ENCODE results near the gene SOD3. TPM values are rescaled to one million over a fixed set of nuclear protein-coding genes. Genes with fewer than 3 reads are reported as not detected.
A peak's percentile ranks its signal among the peaks of the same experiment; 100 is the strongest.

SOD3 gene
- total and polyA plus RNA-seq, 2 donors from 2014 or later: 111 to 193 TPM

DNA sequence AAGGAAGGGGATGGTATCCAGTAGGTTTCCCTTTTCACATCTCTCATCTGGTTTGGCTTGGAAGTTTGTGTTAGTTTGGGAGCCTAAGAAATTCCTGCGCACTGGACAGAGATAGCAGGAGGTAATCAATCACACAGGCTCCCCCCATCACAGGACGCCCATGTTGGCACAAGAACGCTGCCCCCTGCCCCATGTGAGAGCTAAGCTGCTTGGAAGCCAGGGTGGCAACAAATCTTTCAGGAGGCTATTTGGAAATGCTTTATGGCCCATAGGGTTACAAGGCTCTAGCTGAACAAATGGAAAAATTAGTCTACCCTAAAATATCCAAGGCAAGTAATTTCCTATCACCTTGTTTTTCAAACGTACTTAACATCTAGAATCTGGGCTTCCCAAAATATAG, 54.0 kb downstream of the SOD3 start:
- Histone ChIP-seq H3K27ac (ENCODE audit: low read depth in 2 of 2, low read length in 2 of 2) (no peak overlapping the region), H3K27me3 (ENCODE audit: control insufficient read depth, insufficient read depth, low read length) (no peaks in the 10 kb centered on the region)
- no peak for TF ChIP-seq CTCF (IDR thresholded peaks at IDR 0.05; ENCODE audit: borderline replicate concordance, extremely low read depth, insufficient read depth)

GRCh38 chr4:24849756-24850155, 54.4 kb downstream of the SOD3 start:
- Histone ChIP-seq H3K36me3 (ENCODE audit: control insufficient read depth in 2 of 3, insufficient read depth in 3 of 3, low read length in 3 of 3) (no peaks in the 10 kb centered on the region), H3K27me3 (ENCODE audit: control insufficient read depth, insufficient read depth, low read length) (no peaks in the 10 kb centered on the region), H3K9me3 (ENCODE audit: control insufficient read depth in 2 of 3, insufficient read depth in 1 of 3, low read length in 3 of 3) (no peaks in the 10 kb centered on the region), H3K4me1 (ENCODE audit: control insufficient read depth in 2 of 3, insufficient read depth in 2 of 3, low read depth in 1 of 3, low read length in 3 of 3) (no peaks in the 10 kb centered on the region), H3K9ac (ENCODE audit: low read length in 3 of 3) (no peak overlapping the region), H3K4me3 (ENCODE audit: low read length in 3 of 3) (no peak overlapping the region), H3K27ac (ENCODE audit: low read depth in 2 of 2, low read length in 2 of 2) (no peak overlapping the region)
- intact Hi-C loops (cut with DNase I): no loop called here
- no peak for FAIRE-seq
- TF ChIP-seq CTCF (IDR thresholded peaks at IDR 0.05; ENCODE audit: borderline replicate concordance, extremely low read depth, insufficient read depth): no peak
- DNase-seq: peak in 2 of 5 donors; percentile 45 to 80

More for the DNA sequence above, 54.0 kb downstream of the SOD3 start:
- Histone ChIP-seq H3K4me1 (ENCODE audit: control insufficient read depth in 2 of 3, insufficient read depth in 2 of 3, low read depth in 1 of 3, low read length in 3 of 3) (no peaks in the 10 kb centered on the region), H3K4me3 (ENCODE audit: low read length in 3 of 3) (no peak overlapping the region), H3K36me3 (ENCODE audit: control insufficient read depth in 2 of 3, insufficient read depth in 3 of 3, low read length in 3 of 3) (no peaks in the 10 kb centered on the region), H3K9ac (ENCODE audit: low read length in 3 of 3) (no peak overlapping the region), H3K9me3 (ENCODE audit: control insufficient read depth in 2 of 3, insufficient read depth in 1 of 3, low read length in 3 of 3) (no peaks in the 10 kb centered on the region)
- peak in 2 of 5 donors; percentile 58 to 64 for DNase-seq
- FAIRE-seq: no peak
- intact Hi-C loops (cut with DNase I): no loop called here

Other genes starting within 250 kb of the SOD3 start
- gene DHX15, start 211.0 kb upstream of the SOD3 start, total RNA-seq: 120 TPM
- 53.4 TPM for gene DHX15, start 211.0 kb upstream of the SOD3 start, polyA plus RNA-seq (ENCODE audit: insufficient read depth, low read depth, low replicate concordance)
- gene CCDC149, start 117.5 kb downstream of the SOD3 start, total RNA-seq: 21.8 TPM
- 6.9 TPM for gene CCDC149, start 117.5 kb downstream of the SOD3 start, polyA plus RNA-seq (ENCODE audit: insufficient read depth, low read depth, low replicate concordance)
- gene LGI2, start 235.4 kb downstream of the SOD3 start, total RNA-seq: 7.5 TPM
- gene LGI2, start 235.4 kb downstream of the SOD3 start, polyA plus RNA-seq (ENCODE audit: insufficient read depth, low read depth, low replicate concordance): 4.8 TPM

All from kidney (tissue), 14 donors.